Measurements from ENCODE around the gene ROBO1.
"Not testable (repeated sequence)": the region's sequence is repeated elsewhere in the genome, so short reads cannot be mapped to it uniquely, and the experiment has no call there.

The ROBO1 gene

DNA sequence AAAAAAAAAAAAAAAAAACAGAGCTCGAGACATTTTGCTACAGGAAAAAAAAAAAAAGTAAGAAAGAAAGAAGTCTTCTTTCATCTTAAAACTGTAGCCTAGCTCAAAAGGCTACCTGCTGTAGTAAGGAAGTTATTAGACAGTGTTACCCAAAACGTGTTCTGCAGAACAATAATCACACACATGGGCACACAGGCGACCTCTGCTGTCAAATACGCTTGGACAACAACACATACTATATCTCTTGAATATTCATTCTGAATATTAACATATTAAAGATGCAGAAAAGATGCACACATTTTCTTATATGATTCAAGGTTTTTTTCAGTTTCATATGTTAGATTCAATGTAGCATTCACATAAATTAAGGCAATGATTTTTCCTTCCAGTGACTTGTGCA lies 215.8 kb downstream of the ROBO1 start:
- DNase-seq (ENCODE audit: low read depth): no peak

DNA sequence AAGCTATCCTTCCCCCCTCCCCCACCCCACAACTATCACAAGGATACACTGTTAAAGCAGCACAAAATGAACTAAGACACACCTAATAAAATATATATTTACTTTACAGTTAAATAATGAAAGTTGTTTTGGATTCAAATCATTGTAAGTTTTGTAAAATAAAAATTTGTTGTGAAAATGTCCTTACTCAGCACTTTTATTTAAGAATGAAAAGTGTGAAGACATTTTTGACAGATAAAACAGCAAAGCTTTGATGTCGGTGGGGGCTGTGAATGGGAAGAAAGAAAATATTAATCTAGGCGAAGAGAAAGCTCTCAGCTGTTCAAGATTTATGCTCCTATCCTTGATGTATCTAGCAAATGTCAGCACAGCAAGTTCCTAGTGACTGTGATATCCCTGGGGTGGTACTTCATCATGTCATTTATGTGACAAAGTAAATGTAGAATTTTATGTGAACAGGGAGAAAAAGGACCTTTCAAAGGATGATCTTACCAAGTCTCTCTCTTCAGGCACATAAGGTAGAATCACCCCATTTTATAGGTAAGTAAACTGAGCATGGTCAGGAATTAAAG lies 216.4 kb downstream of the ROBO1 start:
- no peak for DNase-seq (ENCODE audit: low read depth)

DNA sequence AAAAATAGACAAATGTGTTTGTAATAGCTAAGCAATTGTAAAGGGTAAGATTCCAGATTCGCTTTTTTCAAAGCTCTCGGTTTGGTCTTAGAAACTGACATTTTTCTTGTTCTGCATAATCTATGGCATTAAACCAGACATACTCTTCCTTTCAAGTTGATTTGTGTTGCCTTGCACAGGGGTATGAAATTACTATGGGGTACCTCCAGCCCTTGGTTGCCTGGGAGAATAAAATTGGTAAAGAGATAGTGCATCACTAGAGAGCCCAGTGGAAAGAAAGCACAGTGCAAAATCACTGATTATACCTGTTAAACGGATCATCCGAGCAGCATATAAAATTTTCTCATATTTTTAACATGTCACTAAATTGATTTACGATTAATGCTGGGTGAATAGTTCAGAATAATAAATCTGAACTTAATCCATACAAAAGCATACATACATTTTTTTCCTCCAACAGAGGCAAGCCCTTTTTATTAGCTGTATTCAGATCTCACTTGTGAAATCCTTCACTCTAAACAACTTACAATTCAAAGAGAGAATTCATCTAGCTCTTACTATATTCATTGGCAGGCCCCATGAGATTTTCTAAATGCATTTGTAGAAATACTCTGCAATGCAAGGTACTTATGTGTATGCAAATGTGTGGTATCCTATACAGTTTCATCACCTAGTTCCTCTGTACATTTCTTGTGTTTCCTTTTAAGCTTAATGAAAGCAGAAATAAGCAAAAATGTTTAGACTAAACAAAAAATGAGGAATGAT lies 224.4 kb downstream of the ROBO1 start:
- no peak for DNase-seq (ENCODE audit: low read depth)

DNA sequence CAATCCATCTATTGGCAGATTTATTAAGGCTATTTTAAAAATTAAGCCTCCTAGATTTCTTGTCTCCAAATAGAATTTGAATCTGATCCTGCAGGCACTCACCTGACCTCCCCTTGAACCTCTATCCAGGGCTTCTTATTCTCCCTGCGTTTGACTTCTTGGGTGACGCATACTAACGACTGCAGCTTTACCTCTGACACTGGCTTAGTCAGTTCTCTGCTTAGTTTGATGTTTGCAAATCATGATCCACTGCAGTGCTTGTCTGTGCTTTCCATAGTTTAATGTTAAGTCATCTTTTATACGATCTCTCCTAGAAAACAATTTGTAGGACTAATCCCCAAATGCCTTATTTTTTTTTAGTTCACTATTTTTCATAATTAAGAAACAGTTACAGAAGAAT lies 233.1 kb downstream of the ROBO1 start:
- DNase-seq (ENCODE audit: low read depth): no peak

DNA sequence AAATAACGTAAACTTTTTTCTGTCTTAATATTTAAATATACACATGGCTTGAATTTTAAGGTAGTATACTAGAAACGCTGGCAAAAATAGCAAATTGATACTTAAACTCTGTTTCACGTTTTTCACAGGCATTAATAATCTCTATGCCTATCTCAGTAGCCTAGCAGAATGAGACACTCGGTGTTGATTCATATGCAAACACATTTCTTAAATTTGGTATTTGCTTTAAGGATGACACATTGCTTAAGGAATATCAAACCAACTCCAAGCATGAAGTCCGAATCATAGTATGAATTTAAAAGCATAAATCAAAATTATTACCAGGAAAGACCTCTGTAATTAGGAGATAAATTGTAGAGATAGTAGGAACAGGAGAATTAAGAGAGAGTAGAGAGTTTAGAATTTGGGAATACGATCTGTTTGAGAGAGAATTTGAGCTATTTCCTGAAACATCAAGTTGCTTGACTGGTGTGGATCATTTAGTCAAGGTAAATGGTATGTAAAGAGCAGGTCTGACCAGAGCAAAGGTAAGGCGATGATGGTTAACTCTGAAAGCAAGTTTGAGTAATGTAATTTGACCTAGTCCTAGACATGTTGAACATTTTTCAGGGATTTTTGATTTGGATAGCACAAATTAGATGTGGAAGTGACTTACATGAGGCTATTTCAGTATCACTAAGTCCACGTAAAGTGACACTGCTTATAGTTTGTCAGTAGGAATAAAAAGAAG lies 236.1 kb downstream of the ROBO1 start:
- no peak for DNase-seq (ENCODE audit: low read depth)

DNA sequence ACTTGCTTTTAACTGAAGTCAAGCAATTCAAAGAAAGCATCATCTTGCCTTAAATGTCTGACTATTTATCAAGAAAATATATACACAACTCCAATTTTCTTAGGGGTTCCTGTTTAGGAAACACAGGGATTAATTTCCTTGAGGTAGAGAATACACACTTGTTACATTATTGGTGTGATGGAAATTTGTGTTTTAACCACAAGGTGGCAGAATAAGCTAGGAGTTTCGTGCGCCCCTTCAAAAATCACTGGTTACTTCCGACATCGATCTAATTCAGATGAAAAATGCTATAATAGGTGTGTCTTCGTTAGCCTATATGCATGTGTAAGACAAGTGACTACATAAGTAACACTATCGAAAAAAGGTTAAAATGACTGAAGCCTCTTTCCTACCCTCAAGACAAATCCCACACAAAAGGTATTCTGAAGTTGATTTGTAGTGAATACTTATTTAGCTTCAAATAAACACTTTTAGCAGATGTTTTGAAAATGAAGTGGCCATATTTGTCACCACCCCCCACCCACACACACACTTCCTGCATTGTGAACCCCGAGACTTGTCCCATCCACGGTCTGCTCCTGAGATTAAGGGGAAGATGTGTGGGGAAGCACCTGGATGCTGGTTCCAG lies 246.5 kb downstream of the ROBO1 start:
- no peak for DNase-seq (ENCODE audit: low read depth)

DNA sequence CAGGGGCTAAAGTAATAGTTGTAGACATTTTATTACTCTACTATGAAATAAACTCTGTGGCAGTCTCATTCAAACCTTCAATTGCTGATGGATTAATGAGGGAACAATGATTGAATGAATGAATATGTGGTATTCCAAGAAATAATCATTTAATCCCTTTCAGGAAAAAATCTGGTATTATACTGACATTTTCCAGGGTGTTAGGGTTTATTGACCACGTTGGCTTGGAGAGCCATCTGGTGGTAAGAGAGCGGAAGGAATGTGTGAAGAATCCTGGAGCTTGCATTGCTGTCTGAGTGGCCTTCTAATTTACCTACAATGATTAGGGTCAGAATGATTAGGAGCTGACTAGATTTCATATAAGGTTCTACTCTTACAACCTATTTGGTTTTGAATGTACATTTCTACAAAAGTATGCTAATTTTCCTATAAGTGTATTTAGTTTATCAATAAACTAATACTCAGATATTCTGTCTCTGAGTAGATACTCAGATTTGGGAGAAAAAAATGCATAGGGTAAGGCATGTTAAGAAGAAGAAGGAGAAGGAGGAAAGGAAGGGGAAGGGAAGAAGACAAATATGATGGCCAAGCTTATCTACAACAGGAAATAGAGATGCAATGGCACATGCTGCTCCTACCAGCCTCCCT lies 249.9 kb downstream of the ROBO1 start:
- DNase-seq (ENCODE audit: low read depth): no peak

DNA sequence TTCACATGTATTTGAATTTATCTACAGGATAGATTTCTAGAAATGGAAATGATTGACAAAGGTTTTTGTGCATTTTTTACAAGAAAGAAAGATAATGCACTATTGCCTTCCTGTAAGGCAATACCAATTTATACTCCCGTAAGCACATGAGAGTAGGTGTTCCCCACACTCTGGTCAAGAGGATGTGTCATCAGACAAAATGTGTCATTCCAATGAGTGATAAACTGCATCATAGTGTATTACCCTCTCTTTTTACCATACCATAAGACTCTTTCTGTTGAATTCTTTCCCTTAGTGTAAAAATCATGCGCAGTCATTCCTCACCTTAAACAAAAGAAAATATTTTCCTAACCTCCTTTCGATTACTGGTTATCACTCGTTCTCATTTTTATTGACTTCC lies 251.0 kb downstream of the ROBO1 start:
- DNase-seq (ENCODE audit: low read depth): no peak

DNA sequence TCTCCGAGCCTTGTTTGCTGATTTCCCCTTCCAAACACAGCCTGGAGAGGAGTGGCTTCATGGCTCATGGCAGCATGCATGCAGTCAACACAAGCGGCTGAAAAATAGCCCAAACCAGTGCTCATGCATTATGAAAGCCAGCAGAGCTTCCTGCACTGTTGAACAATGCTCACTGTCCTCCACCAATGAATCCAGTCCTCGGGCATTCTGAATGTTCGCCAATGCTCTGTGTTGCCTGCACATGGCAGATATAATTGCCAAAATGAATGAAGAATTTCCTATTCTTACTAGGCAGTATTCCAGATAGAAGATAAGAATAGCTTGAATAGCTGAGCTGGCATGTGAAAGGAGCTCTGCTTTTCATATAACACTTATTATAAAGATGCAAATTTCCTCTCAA lies 252.7 kb downstream of the ROBO1 start:
- no peak for DNase-seq (ENCODE audit: low read depth)

DNA sequence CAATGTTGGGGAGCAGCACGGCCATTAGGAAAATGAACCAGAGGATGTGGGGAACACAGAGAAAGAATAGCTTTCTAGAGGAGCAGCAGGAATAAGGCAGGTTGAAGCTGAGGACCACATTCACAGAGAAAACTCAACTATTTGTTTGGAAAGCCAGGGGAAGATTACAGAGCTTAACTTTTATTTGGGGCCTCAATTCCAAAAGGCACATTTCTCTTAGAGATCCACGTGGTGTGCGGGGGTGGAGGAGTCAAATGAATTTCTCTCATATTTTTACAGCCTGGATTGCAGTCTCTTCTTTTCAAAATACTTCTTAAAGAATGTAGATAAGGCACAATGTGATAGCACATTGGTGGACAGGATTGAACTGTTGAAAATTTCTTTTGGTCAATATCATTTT lies 253.7 kb downstream of the ROBO1 start:
- DNase-seq (ENCODE audit: low read depth): no peak

DNA sequence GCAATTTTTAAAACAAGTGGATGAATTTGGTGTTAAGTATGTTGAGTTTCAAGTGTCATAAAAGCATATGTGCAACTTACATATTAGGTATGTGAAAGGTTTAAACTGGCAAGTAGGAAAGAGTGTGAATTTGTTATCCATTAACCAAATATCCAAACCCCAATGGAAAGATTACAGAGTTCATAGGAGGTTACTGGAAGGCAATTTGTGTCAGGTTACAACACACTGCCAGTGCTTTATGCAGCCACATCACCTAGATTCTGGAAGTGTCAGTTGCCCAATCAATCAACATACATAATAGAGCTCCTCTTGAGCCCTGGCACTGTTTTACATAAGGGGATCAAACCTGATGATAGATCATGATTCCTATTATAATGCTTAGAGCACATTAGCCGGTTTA lies 261.0 kb downstream of the ROBO1 start:
- no peak for DNase-seq (ENCODE audit: low read depth)

DNA sequence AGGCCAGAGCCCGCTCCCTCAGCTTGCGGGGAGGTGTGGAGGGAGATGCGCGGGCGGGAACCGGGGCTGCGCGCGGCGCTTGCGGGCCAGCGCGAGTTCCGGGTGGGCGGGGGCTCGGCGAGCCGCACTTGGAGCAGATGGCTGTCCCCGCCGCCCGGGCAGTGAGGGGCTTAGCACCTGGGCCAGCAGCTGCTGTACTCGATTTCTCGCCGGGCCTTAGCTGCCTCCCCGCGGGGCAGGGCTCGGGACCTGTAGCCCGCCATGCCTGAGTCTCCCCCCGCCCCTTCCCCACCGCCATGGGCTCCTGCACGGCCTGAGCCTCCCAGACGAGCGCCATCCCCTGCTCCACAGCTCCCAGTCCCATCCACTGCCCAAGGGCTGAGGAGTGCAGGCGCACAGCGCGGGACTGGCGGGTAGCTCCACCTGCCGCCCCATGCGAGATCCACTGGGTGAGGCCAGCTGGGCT lies 265.5 kb downstream of the ROBO1 start:
- DNase-seq (ENCODE audit: low read depth): not testable (repeated sequence)

DNA sequence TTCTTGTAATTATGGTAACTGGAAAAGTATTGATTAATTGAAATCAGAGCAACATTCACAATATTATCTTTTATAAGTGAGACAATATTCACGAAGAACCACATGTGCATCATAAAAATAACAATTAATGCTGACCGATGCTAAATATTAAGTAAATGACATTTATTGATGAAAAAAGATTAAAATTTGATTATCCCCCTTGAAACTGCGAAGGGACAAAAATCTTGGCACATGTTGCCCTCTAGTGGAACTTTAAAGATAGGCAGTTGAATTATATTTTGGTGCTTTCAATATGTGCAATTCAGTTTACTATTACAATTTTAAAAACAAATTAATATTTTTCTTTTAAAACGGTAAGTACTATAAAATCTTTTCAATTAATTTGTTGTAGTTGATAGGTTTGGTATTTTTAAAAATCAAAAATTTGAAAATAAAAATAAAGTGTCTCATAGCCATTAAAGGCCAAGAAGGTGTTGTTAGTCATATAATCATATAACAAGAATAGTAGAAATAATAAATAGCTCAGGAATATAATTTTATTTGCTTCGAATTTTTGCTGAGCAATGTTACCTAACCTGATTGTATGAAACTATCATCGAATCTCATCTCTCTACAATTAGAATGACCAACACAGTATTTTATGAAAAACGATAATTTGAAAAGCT lies 270.2 kb downstream of the ROBO1 start:
- no peak for DNase-seq (ENCODE audit: low read depth)

DNA sequence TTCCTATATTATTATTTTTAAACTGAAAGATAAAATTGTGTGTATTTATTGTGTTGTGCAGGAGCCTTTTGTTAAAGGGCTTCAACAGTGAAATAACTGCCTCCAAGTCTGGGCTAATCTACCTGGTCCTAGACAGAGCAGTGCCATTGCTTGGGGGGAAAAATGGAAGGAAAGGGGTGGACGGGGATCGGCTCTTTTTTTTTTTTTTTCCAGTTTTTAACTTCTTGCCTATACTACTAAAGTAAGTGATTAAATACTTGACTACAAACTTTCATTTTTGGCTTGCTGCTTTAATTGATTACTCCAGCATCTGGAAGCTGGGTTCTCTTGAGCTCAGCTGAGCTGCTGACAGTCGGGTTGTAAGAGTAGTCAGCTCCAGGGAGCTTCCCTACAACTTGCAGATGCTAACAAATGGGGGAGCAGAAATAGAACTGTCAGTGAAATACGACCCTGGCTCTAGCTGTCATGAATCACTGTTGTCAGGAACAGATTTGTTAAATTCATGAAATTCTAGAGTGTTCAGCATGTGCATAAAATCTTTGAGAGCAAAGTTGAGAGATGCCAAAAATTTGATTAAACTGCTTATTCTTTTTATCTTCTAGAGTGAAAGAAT lies 276.7 kb downstream of the ROBO1 start:
- DNase-seq (ENCODE audit: low read depth): no peak

DNA sequence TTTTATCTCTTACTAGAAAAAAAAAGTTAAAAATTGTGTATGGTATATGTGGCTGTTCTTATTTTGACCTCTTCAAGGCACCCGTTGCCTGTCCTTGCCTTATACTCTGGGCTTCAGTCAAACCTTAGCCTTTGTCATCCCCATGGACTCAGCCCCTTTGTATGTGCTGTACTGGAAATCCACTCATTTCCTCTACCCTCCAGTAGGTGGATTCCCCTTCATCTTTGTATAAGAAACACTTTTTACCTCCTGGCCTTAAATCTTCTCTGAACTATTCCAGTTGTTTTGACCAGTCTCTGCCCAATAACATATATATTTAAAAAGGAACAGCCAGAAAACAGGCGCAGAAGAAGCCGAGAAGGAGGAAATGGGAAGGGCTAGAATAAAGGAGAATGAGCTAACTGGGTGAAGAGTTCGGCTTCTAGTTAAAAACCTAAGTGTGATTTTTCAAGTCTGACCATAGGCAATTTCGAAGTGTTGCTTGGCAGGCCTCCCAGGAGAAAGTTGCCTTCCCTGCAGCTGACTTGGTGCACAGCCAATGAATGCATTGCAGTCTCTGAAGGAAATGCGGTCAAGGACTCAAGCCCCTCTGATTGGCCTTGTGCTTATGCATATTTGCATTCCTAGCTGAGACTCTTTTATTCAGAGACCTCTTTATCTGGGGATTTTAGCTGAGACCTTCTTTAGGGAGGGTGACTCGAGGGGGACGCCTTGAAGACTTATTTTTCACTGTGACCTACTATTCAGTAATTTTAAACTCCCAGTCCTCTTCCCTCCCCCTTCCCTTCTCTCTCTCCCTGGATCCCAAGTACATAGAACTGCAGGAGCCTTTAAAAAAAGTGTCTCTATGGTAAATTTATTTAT lies 277.4 kb downstream of the ROBO1 start:
- DNase-seq (ENCODE audit: low read depth): no peak

DNA sequence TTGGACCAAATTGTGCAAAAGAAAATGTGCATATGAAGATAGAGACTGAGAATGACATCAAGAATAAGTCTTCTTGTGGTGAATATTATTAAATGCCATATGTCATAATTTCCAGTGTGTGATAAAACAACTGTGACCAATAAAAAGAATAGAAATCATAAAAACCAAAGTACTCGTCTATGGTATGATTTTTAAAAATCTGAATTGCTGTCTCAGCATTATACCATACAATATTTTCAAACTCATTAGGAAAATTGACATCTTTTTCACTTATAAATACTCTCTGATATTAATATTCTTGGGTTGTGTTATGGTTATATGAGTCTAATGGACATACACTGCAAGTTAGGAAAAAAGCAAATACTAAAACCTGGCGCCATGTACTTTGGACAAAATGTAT lies 279.4 kb downstream of the ROBO1 start:
- no peak for DNase-seq (ENCODE audit: low read depth)

DNA sequence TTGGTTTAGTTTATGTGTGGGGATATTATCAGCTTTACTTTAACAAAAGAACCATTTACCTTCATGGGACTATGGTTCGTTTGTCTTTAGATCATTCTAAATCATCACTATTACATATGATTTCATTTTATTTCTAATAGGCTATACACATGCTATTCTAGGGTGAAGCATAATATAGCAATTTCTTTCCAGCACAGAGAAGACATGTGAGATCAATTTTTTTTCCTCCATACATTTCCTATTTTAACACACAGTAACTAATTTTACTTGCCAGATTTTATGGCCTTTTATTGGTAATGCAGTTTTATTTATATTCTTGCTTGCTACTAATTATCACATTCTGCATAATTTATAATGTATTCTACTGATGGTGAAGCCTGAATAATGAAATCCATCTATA lies 287.1 kb downstream of the ROBO1 start:
- DNase-seq (ENCODE audit: low read depth): no peak

DNA sequence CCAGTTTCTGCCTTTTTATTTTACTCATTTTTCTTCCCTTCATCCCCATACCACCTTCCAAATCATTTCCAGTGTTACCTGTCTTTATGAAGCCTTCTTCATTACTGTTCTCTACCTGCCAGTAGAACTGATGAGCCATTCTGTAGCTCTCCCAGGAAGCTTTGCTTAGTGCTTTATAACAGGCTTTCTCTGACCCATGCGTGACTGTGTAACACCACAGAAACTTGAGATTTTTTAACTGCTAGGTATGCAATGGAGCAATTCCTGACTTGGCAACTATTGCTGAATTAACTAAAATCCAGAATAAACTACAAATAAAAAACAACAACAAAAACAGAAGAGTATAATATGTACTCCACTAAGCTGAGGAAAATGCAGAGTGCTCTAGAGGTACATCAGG lies 289.2 kb downstream of the ROBO1 start:
- no peak for DNase-seq (ENCODE audit: low read depth)

DNA sequence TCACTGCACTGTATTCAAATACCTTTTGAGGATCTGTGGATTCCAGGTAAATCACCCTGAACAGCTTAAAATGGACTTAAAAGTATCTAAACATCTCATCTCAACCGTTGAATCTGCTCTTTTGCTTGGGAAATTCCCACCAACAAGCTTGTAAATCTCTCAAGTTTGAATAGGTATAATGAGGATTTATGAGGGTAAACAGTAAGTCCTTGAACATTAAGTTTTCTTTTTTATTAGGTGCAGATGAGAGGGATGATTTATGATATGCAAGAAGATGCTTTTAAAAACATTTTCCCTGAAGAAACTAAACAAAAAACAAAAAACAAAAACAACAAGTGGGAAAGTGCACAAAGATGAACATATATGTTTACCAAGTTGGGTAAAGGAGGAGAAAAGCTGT lies 290.6 kb downstream of the ROBO1 start:
- no peak for DNase-seq (ENCODE audit: low read depth)

DNA sequence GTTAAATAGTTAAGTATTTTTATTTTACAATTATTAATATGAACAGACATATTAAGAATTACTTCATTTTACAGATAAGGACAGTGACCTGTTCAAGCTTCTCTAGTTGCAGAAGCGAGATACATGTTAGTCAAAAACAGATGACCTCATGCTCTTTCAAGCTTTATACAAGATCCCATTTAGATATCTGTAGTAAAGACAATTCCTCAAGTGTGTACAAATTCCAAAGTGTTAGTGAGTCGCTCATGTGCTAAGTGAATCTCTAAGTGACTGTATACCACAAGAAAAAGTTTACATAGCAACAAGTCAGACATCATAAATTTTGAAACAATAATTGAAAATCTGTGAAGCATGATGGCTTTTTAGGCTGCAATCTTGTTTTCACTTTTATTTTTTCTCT lies 293.8 kb downstream of the ROBO1 start:
- no peak for DNase-seq (ENCODE audit: low read depth)
